IPS-20b (cell line): ENCODE data around the gene SLC8A3.
"Not testable (repeated sequence)": the region's sequence is repeated elsewhere in the genome, so short reads cannot be mapped to it uniquely, and the experiment has no call there.

Experiments
- H3K27ac ChIP-seq: one replicate; pipeline ENCODE4 v1.5.1; 2013; ENCODE audit warnings: low read length
- H3K27me3 ChIP-seq: 2 replicates; pipeline ENCODE4 v1.6.1; 2013; ENCODE audit warnings: mild to moderate bottlenecking, low read length, inconsistent platforms; ENCODE audit not compliant: insufficient read depth
- H3K36me3 ChIP-seq: 2 replicates; pipeline ENCODE4 v1.6.1; 2013; ENCODE audit warnings: low read depth, mild to moderate bottlenecking, inconsistent platforms, low read length, moderate library complexity; ENCODE audit not compliant: insufficient read depth
- H3K4me1 ChIP-seq: 2 replicates; pipeline ENCODE4 v1.6.1; 2013; ENCODE audit warnings: mild to moderate bottlenecking, control low read depth, inconsistent platforms, low read length, moderate library complexity; ENCODE audit not compliant: insufficient read depth
- H3K4me3 ChIP-seq: 2 replicates; pipeline ENCODE4 v1.5.1; 2013; ENCODE audit warnings: mild to moderate bottlenecking, low read length, inconsistent platforms
- H3K9ac ChIP-seq: 2 replicates; pipeline ENCODE4 v1.6.1; 2013; ENCODE audit warnings: low read depth, mild to moderate bottlenecking, inconsistent platforms, low read length, moderate library complexity
- H3K9me3 ChIP-seq: 2 replicates; pipeline ENCODE4 v1.6.1; 2013; ENCODE audit warnings: mild to moderate bottlenecking, low read depth, low read length, inconsistent platforms; ENCODE audit not compliant: insufficient read depth

Gene SLC8A3, protein sequence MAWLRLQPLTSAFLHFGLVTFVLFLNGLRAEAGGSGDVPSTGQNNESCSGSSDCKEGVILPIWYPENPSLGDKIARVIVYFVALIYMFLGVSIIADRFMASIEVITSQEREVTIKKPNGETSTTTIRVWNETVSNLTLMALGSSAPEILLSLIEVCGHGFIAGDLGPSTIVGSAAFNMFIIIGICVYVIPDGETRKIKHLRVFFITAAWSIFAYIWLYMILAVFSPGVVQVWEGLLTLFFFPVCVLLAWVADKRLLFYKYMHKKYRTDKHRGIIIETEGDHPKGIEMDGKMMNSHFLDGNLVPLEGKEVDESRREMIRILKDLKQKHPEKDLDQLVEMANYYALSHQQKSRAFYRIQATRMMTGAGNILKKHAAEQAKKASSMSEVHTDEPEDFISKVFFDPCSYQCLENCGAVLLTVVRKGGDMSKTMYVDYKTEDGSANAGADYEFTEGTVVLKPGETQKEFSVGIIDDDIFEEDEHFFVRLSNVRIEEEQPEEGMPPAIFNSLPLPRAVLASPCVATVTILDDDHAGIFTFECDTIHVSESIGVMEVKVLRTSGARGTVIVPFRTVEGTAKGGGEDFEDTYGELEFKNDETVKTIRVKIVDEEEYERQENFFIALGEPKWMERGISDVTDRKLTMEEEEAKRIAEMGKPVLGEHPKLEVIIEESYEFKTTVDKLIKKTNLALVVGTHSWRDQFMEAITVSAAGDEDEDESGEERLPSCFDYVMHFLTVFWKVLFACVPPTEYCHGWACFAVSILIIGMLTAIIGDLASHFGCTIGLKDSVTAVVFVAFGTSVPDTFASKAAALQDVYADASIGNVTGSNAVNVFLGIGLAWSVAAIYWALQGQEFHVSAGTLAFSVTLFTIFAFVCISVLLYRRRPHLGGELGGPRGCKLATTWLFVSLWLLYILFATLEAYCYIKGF

DNA sequence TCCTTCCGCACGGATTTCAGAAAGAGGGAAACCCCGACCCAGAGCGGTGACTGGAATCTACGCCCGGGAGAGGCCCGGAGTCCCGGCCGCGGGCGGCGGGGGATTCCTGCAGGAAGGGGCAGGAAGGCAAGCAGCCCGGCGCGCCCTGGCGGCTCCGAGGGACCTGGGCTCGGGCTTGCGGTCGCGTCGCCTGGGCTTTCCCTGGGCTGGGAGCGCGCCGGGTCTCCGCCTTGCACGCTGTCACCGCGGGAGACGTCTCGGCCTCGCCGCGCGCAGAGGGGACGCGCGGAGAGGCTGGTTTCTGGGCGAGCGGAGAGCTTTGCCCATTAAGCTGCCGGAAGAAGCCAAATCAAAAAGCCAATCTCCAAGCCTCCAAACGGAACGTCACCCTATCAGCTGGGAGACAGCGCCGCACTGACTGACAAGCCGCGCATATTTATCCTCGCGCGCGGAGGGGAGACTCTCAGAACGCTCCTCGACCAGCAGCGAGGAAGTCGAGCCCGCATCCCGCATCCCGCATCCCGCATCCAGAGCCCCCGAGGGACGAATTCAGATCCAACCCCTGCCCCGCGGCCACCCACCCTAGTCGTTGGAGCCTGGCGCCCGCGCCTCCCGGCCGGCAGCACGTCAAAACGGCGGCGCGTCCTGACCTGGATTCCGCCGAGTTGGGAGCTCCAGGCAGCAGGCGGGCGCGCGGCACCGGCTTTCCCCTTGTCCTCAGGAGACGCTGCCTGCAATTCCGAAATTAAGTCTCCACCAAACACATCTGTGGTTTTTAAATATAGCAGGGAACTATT lies at the start of gene SLC8A3:
Gene SLC8A3 (minus strand): TSS at position 293 of the 797 bp plus-strand sequence. CDS start 20,529 bp downstream, outside the sequence.
- H3K36me3 ChIP-seq = no peaks in the 10 kb centered on the region
- no peak within 1 kb of the TSS for H3K27ac ChIP-seq
- peak within 1 kb of the TSS; percentile 81 for H3K4me3 ChIP-seq
- H3K4me1 ChIP-seq = peaks cover 5% of the 10 kb centered on the region; the same call in 1 of the 2 replicates
- H3K9me3 ChIP-seq = no peaks in the 10 kb centered on the region
- H3K27me3 ChIP-seq = peaks cover 78% of the 10 kb centered on the region
- H3K9ac ChIP-seq = no peak within 1 kb of the TSS; the same call in 1 of the 2 replicates

DNA sequence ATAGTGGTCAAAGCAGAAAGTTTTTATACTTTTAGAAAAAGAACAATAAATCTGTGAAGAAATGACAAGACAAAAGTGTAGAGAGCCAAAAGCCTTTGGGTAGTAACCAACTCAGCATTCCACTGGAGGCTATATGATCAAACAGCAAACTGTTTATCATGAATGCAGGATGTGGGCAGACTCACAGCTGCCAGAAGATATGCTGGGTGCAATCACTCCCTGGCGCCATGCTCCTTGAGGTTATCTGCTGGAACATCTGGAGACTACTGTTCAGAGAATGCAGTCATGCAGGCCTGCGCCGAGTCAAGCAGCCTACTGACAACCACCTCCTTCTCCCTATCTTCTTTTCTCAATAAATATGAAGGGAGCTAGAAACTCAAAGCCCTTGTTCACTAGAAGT lies 49.0 kb upstream of the SLC8A3 start:
- Histone ChIP-seq H3K9me3 (no peaks in the 10 kb centered on the region), H3K36me3 (no peaks in the 10 kb centered on the region), H3K27me3 (peaks cover 20% of the 10 kb centered on the region; the same call in 1 of the 2 replicates), H3K9ac (no peak overlapping the region), H3K4me1 (peaks cover 5% of the 10 kb centered on the region; the same call in 1 of the 2 replicates), H3K4me3 (no peak overlapping the region), H3K27ac (no peak overlapping the region)

DNA sequence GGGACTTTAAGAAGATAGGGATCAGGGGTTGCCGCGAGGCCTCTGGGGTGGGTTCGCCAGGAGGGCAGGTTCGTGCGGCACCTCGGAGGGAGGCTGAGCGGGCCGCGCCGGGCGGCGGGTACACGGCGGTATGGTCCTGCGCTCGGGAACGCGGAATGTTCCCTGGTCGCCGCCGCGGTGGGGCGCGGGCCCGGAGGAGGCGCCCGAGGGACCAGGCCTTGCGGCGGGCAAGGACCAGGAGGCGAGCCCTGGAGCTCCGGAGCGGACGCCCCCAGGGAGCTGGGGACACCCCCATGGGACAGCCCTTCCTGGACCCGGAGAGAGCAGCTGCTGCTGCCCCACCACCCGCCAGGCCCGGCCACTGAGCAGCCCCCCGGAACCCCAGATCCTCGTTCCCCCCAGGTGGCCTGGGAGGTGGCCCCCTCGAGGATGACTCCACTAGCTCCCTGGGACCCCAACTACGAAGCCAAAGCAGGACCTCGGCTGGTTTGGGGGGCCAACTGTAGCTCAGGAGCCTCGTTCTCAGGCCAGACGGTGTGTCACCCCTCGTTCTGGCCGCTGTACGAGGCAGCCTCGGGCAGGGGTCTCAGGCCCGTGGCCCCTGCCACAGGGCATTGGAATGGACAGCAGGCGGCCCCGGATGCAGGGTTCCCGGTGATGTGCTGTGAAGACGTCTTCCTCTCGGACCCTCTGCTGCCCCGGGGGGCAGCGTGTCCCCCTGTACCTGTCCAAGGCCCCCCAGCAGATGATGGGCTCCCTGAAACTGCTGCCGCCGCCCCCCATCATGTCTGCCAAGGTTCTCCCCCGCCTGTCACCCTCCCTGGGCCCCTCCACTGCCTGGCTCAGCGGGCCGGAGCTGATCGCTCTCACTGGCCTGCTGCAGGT lies 45.6 kb upstream of the SLC8A3 start:
- H3K4me1 ChIP-seq = peaks cover 6% of the 10 kb centered on the region; the same call in 1 of the 2 replicates
- H3K9me3 ChIP-seq = no peaks in the 10 kb centered on the region
- no peak overlapping the region for H3K27ac ChIP-seq
- no peak overlapping the region for H3K9ac ChIP-seq
- H3K4me3 ChIP-seq = no peak overlapping the region
- no peaks in the 10 kb centered on the region for H3K36me3 ChIP-seq
- H3K27me3 ChIP-seq = peaks cover 18% of the 10 kb centered on the region; the same call in 1 of the 2 replicates

DNA sequence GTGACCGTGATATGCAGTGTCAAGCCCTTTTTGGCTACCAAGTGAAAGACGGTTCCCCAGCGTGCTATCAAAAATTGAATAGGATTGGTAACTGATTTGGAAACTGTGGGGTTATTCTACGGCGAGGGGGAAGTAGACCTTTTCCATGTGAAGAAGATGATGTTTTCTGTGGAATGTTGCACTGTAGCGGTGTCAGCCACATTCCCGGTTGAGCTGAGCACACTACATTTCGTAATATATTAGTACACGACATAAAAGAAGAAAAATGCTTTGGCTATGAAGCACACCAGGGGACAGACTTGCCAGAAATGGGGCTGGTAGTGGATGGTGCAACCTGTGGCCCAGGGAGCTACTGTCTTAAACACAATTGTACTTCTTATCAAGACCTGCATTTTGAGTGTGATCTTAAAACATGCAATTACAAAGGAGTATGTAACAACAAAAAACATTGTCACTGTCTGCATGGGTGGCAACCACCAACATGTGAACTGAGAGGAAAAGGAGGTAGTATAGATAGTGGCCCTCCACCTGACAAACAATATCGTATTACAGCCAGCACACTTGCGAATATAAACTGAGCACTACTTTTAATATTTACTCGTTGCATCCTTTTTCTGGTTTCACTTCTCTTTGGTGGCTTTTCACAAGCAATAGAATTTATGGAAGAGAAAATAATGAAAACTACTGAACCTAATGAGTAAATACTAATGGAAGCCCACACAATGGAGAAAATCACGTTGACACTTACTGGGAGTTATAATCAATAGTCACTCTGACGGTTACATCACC lies 43.2 kb upstream of the SLC8A3 start:
- not testable (repeated sequence) for H3K4me3 ChIP-seq, H3K27me3 ChIP-seq, H3K9me3 ChIP-seq, H3K9ac ChIP-seq, H3K36me3 ChIP-seq, H3K4me1 ChIP-seq, H3K27ac ChIP-seq

DNA sequence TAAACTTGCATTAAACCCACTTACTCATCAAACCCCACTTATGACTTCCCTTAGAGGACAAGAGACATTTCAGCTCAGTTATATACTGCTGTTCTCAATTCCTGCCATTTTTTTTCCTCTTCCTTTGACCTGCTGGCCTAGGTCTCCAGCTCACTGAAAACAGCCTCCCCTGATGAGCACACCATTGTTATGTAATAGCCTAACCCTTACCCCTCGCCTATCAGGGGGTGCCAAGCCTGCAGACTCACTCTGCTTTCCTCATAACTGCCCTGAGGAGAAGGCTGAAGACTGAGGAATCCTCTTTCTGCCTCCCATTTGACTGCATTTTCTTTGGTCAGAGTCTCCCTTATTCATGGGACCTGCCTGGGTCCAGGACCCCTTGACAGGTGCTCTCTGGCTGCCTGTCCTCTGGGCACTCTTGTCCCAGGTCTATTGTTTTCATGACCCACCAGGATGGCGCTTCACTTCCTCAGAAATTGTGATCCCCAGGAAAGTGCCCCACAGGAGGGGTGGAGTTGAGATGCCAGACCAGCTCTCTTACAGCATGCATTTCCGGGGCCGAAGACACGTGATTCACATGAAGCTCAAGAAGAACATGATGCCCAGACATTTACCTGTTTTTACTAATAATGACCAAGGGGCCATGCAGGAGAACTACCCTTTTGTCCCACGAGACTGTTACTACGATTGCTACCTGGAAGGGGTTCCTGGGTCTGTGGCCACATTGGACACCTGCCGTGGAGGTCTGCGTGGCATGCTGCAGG lies 41.3 kb upstream of the SLC8A3 start:
- not testable (repeated sequence) for H3K9ac ChIP-seq, H3K27me3 ChIP-seq, H3K9me3 ChIP-seq, H3K4me3 ChIP-seq, H3K36me3 ChIP-seq, H3K27ac ChIP-seq, H3K4me1 ChIP-seq

DNA sequence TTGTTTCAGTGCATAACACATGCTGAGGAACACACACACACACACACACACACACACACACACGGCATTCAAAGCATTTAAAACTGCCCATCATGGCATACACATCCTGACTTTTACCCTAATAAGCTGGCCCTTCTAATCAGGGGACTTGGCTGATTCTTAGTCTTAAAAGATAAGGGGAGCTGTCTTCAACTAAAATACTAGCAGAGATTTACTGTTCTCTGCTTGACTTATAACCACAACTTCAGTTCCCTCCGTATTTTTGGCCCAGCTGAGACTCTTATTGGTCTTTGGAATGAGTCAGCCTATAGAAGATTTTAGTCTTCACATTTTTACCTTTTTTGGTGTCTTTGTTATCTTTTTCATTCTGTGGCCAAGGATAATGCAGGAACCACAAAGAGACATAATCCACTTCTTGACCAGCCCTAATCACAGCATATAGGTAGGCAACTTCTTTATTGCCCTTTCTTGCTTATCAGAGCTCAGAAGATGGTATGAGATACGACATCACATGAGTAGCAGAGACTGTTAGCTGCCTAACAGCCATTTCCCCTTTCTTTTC lies 25.1 kb upstream of the SLC8A3 start:
- Histone ChIP-seq H3K9ac (no peak overlapping the region), H3K9me3 (no peaks in the 10 kb centered on the region), H3K4me3 (no peak overlapping the region), H3K36me3 (no peaks in the 10 kb centered on the region), H3K27ac (no peak overlapping the region), H3K4me1 (no peaks in the 10 kb centered on the region), H3K27me3 (no peaks in the 10 kb centered on the region)

DNA sequence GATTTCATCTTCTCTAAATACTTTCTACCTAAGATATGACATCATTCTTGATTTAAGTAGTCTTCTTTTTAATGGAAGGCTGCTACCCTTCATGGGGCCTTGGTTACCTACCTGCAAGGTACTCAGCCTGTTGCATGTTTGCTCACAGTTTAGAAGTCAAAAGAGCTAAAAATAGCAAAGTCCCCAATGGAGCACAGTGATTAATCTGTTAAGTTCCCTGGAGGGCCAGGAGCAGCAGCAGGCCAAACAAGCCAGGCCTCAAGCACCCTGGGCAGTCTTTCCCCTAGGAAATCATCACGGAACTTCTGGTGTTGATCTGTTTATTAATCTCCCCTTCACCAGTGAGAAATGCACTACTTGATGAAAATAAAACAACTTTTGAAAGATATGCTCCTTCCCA lies 24.0 kb upstream of the SLC8A3 start:
- Histone ChIP-seq H3K4me1 (no peaks in the 10 kb centered on the region), H3K27ac (no peak overlapping the region), H3K9me3 (no peaks in the 10 kb centered on the region), H3K4me3 (no peak overlapping the region), H3K9ac (no peak overlapping the region), H3K27me3 (no peaks in the 10 kb centered on the region), H3K36me3 (no peaks in the 10 kb centered on the region)

DNA sequence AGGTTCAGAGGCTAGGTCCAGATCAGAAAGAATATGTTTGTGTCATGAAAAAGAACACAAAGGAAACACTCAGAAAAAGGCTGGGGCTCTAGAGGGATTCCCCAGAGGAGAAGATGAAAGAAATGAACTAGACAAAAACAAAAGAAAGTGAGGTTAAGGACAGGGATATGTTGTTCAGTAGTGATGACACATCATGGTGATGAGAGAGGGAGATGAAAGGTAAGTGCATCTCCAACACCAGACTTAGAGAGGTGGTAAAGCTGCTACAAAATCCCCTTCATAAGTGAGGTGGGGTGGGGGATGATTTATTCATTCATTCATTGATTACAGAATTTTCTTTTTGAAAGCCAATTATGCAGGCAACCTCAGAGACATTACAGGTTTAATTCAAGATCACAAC lies 19.6 kb upstream of the SLC8A3 start:
- H3K4me3 ChIP-seq = no peak overlapping the region
- H3K27me3 ChIP-seq = no peaks in the 10 kb centered on the region
- H3K9ac ChIP-seq = no peak overlapping the region
- no peaks in the 10 kb centered on the region for H3K9me3 ChIP-seq
- H3K27ac ChIP-seq = no peak overlapping the region
- no peaks in the 10 kb centered on the region for H3K4me1 ChIP-seq
- H3K36me3 ChIP-seq = no peaks in the 10 kb centered on the region

DNA sequence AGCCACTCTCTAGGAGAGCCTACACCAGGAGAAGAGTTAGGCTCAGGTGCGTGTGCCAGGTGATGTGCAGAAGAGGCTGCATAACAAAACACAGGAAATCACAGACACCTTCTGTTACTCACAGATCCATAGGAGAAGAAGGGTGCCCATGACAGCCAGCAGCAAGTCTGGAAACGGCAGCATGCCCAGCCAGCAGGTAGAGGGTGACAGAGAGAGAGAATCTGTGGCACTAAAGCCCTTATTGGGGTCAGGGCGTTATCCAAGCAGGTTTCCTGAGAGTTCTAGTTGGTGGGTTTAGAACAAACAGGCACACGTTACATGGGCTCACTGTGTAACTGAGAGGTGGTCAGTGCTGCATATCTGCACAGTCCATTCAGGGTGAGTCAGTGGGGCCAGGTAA lies 14.9 kb upstream of the SLC8A3 start:
- Histone ChIP-seq H3K27me3 (no peaks in the 10 kb centered on the region), H3K9me3 (no peaks in the 10 kb centered on the region), H3K27ac (no peak overlapping the region), H3K36me3 (no peaks in the 10 kb centered on the region), H3K4me1 (no peaks in the 10 kb centered on the region), H3K4me3 (no peak overlapping the region), H3K9ac (no peak overlapping the region)
